H9 (cell line): ENCODE results near the gene ATAD1. TPM values are rescaled to one million over a fixed set of nuclear protein-coding genes. Genes with fewer than 3 reads are reported as not detected.

Source experiments
- DNase-seq: peaks from one replicate; pipeline ENCODE4 v3.0.0-alpha.2; 2017
- H2AFZ ChIP-seq: one replicate; pipeline ENCODE4 v1.6.1; 2013; ENCODE audit warnings: mild to moderate bottlenecking, low read length, control low read depth, moderate library complexity
- H2AK5ac ChIP-seq: 2 replicates; pipeline ENCODE4 v1.6.1; 2013; ENCODE audit warnings: low read length, control low read depth, mixed read lengths; ENCODE audit not compliant: insufficient read length
- H2BK120ac ChIP-seq: one replicate; pipeline ENCODE4 v1.6.1; 2013; ENCODE audit warnings: low read depth, mild to moderate bottlenecking, low read length, control low read depth, inconsistent platforms; ENCODE audit not compliant: poor library complexity, severe bottlenecking
- H2BK12ac ChIP-seq: 2 replicates; pipeline ENCODE4 v1.6.1; 2013; ENCODE audit warnings: low read length, control low read depth, mixed read lengths, low read depth; ENCODE audit not compliant: insufficient read length
- H2BK15ac ChIP-seq: 2 replicates; pipeline ENCODE4 v1.6.1; 2013; ENCODE audit warnings: low read depth, low read length, control low read depth
- H2BK20ac ChIP-seq: one replicate; pipeline ENCODE4 v1.6.1; 2013; ENCODE audit warnings: low read depth, mild to moderate bottlenecking, low read length, control low read depth, inconsistent platforms; ENCODE audit not compliant: poor library complexity, severe bottlenecking
- H2BK5ac ChIP-seq: 2 replicates; pipeline ENCODE4 v1.6.1; 2013; ENCODE audit warnings: low read length, control low read depth, mixed read lengths; ENCODE audit not compliant: insufficient read length
- H3K14ac ChIP-seq: 2 replicates; pipeline ENCODE4 v1.6.1; 2013; ENCODE audit warnings: low read length, control low read depth; ENCODE audit not compliant: insufficient read depth
- H3K18ac ChIP-seq: 2 replicates; pipeline ENCODE4 v1.6.1; 2013; ENCODE audit warnings: low read depth, mild to moderate bottlenecking, mixed read lengths, low read length, control low read depth; ENCODE audit not compliant: insufficient read length
- H3K23ac ChIP-seq: 2 replicates; pipeline ENCODE4 v1.6.1; 2013; ENCODE audit warnings: low read length, control low read depth, mixed read lengths, low read depth; ENCODE audit not compliant: insufficient read length
- H3K23me2 ChIP-seq: 2 replicates; pipeline ENCODE4 v1.6.1; 2013; ENCODE audit warnings: low read depth, mild to moderate bottlenecking, mixed read lengths, low read length, control low read depth; ENCODE audit not compliant: insufficient read length, poor library complexity, severe bottlenecking
- H3K27ac ChIP-seq: 2 replicates; pipeline ENCODE4 v1.5.1; 2013; ENCODE audit warnings: low read length, control low read depth, mixed read lengths, low read depth; ENCODE audit not compliant: insufficient read length
- H3K27me3 ChIP-seq: 2 replicates; pipeline ENCODE4 v1.6.1; 2013; ENCODE audit warnings: low read length, control low read depth, inconsistent platforms; ENCODE audit not compliant: insufficient read depth
- H3K4ac ChIP-seq: 2 replicates; pipeline ENCODE4 v1.6.1; 2013; ENCODE audit warnings: low read depth, mild to moderate bottlenecking, control low read depth, inconsistent platforms, low read length, moderate library complexity
- H3K4me1 ChIP-seq: 2 replicates; pipeline ENCODE4 v1.6.1; 2013; ENCODE audit warnings: low read length, control low read depth, inconsistent platforms; ENCODE audit not compliant: insufficient read depth
- H3K4me2 ChIP-seq: 2 replicates; pipeline ENCODE4 v1.6.1; 2013; ENCODE audit warnings: low read length, control low read depth, mixed read lengths; ENCODE audit not compliant: insufficient read length, insufficient read depth
- H3K56ac ChIP-seq: 2 replicates; pipeline ENCODE4 v1.6.1; 2013; ENCODE audit warnings: low read depth, mild to moderate bottlenecking, mixed read lengths, low read length, control low read depth; ENCODE audit not compliant: insufficient read length
- H3K79me1 ChIP-seq: 2 replicates; pipeline ENCODE4 v1.6.1; 2013; ENCODE audit warnings: low read depth, mild to moderate bottlenecking, moderate library complexity, low read length, control low read depth, inconsistent platforms; ENCODE audit not compliant: insufficient read depth, poor library complexity, severe bottlenecking
- H3K79me2 ChIP-seq: 2 replicates; pipeline ENCODE4 v1.6.1; 2013; ENCODE audit warnings: low read length, control low read depth, inconsistent platforms; ENCODE audit not compliant: insufficient read depth
- H3K9ac ChIP-seq: 2 replicates; pipeline ENCODE4 v1.6.1; 2013; ENCODE audit warnings: low read length, control low read depth, mixed read lengths; ENCODE audit not compliant: insufficient read length; ENCODE audit errors: extremely low read depth
- H3K9me3 ChIP-seq: one replicate; pipeline ENCODE4 v1.6.1; 2013; ENCODE audit warnings: low read depth, low read length, inconsistent platforms; ENCODE audit not compliant: control insufficient read depth
- H3T11ph ChIP-seq: one replicate; pipeline ENCODE4 v1.6.1; 2013; ENCODE audit warnings: mild to moderate bottlenecking, low read length, control low read depth, inconsistent platforms
- H4K20me1 ChIP-seq: one replicate; pipeline ENCODE4 v1.6.1; 2013; ENCODE audit not compliant: control insufficient read depth, insufficient read length, insufficient read depth
- H4K5ac ChIP-seq: 2 replicates; pipeline ENCODE4 v1.6.1; 2013; ENCODE audit warnings: low read depth, mild to moderate bottlenecking, mixed read lengths, low read length, control low read depth; ENCODE audit not compliant: insufficient read length
- H4K8ac ChIP-seq: replicated peaks from 2 replicates; pipeline ENCODE4 v1.6.1; 2013; ENCODE audit warnings: low read length, control low read depth, mixed read lengths, low read depth; ENCODE audit not compliant: insufficient read length
- H4K91ac ChIP-seq: 2 replicates; pipeline ENCODE4 v1.6.1; 2013; ENCODE audit warnings: low read depth, mild to moderate bottlenecking, moderate library complexity, mixed read lengths, low read length, control low read depth; ENCODE audit not compliant: insufficient read length
- H3K27ac Mint-ChIP-seq, 3 experiments: 2 replicates in 2 of 3; 3 replicates in 1 of 3; pipeline ENCODE4 v1.8.0; 2020 to 2021; ENCODE audit warnings: mixed read lengths in 3 of 3, mild to moderate bottlenecking in 1 of 3, moderate library complexity in 1 of 3
- H3K27me3 Mint-ChIP-seq: 2 replicates; pipeline ENCODE4 v1.8.0; 2021; ENCODE audit warnings: low read depth, mild to moderate bottlenecking, moderate library complexity, mixed read lengths
- H3K36me3 Mint-ChIP-seq, 3 experiments: 2 replicates in 2 of 3; 3 replicates in 1 of 3; pipeline ENCODE4 v1.8.0; 2020 to 2021; ENCODE audit warnings: low read depth in 3 of 3, mixed read lengths in 3 of 3; ENCODE audit not compliant: insufficient read depth in 1 of 3
- H3K4me1 Mint-ChIP-seq, 2 experiments: 2 replicates each; pipeline ENCODE4 v1.8.0; 2020; ENCODE audit warnings: mixed read lengths in 2 of 2
- H3K4me3 Mint-ChIP-seq, 2 experiments: 2 replicates in 1 of 2; 3 replicates in 1 of 2; pipeline ENCODE4 v1.8.0; 2020 to 2021; ENCODE audit warnings: mild to moderate bottlenecking in 2 of 2, mixed read lengths in 2 of 2, moderate library complexity in 1 of 2
- H3K9me3 Mint-ChIP-seq, 2 experiments: 2 replicates in 1 of 2; 3 replicates in 1 of 2; pipeline ENCODE4 v1.8.0; 2020; ENCODE audit warnings: mild to moderate bottlenecking in 2 of 2, mixed read lengths in 2 of 2, moderate library complexity in 1 of 2
- CTCF ChIP-seq: fragments of 200-600 bp; sonication (generic); conservative IDR thresholded peaks from 3 replicates; pipeline ENCODE4 v1.8.0; 2021; ENCODE audit warnings: antibody characterized with exemption, mild to moderate bottlenecking
- total RNA-seq: library from RNA; stranded (reverse); gene quantifications from 2 replicates; pipeline ENCODE4 v1.2.1, GENCODE V29; 2021

ATAD1 gene
- total RNA-seq, 1 experiment from 2014 or later = 38.7 TPM

GRCh38 chr10:87803831-87804230, 14.2 kb downstream of the ATAD1 start:
- no peak overlapping the region for H2BK12ac ChIP-seq
- H4K5ac ChIP-seq = no peak overlapping the region
- no peak overlapping the region for H3K4me3 Mint-ChIP-seq
- H3K4me1 ChIP-seq = no peaks in the 10 kb centered on the region
- H3K9ac ChIP-seq = no peak overlapping the region
- no peak overlapping the region for H2AK5ac ChIP-seq
- no peak overlapping the region for H3K4me2 ChIP-seq
- H4K91ac ChIP-seq = no peak overlapping the region
- TF ChIP-seq CTCF = no peak
- H3K14ac ChIP-seq = no peak overlapping the region
- DNase-seq = no peak
- no peaks in the 10 kb centered on the region for H3K23me2 ChIP-seq
- no peak overlapping the region for H2BK20ac ChIP-seq
- H2BK5ac ChIP-seq = no peak overlapping the region
- H4K8ac ChIP-seq = no peak overlapping the region
- peaks cover 61 to 68% of the 10 kb centered on the region in 2 experiments for H3K9me3 Mint-ChIP-seq
- H2AFZ ChIP-seq = no peak overlapping the region
- H3K27ac Mint-ChIP-seq = no peak overlapping the region
- H3K27me3 Mint-ChIP-seq = no peaks in the 10 kb centered on the region
- H2BK15ac ChIP-seq = no peak overlapping the region
- H2BK120ac ChIP-seq = no peak overlapping the region
- no peaks in the 10 kb centered on the region for H4K20me1 ChIP-seq
- H3K27me3 ChIP-seq = no peaks in the 10 kb centered on the region
- H3K79me1 ChIP-seq = no peaks in the 10 kb centered on the region
- H3K4ac ChIP-seq = no peak overlapping the region
- H3K23ac ChIP-seq = no peak overlapping the region
- H3K79me2 ChIP-seq = no peaks in the 10 kb centered on the region; the same call in 1 of the 2 replicates
- H3K36me3 Mint-ChIP-seq = peaks cover 84 to 91% (median 86%) of the 10 kb centered on the region in 3 experiments
- no peak overlapping the region for H3K27ac ChIP-seq
- H3K56ac ChIP-seq = no peak overlapping the region
- no peaks in the 10 kb centered on the region for H3K4me1 Mint-ChIP-seq
- H3K9me3 ChIP-seq = peaks cover 11% of the 10 kb centered on the region
- H3T11ph ChIP-seq = no peak overlapping the region
- no peak overlapping the region for H3K18ac ChIP-seq
